A673 (cell line): Measurements from ENCODE around the gene RUNX2. TPM values are rescaled to one million over a fixed set of nuclear protein-coding genes. Genes with fewer than 3 reads are reported as not detected.

Source experiments
- BruUV-seq: library from RNA; stranded (reverse); fragments of 400-500 nt; replicated peaks from 2 replicates; lab custom pipeline; 2021; lab: Mats Ljungman, UMichigan
- CTCF ChIA-PET: fragments of 300-600 bp; sonication (Branson Sonifier 250); formaldehyde crosslinking; loops from one replicate; lab custom pipeline; 2022; ENCODE audit warnings: antibody characterized with exemption; lab: Charles Lee
- POLR2A ChIA-PET: fragments of 300-600 bp; sonication (Branson Sonifier 250); formaldehyde crosslinking; loops from one replicate; lab custom pipeline; 2022; ENCODE audit warnings: antibody characterized with exemption; ENCODE audit not compliant: low non-redundant PET; lab: Charles Lee
- DNase-seq: peaks from one replicate; pipeline ENCODE4 v3.0.0-alpha.2; 2015; ENCODE audit warnings: low spot score
- H3K27ac ChIP-seq: fragments of 200-600 bp; sonication (generic); 2 replicates; pipeline ENCODE4 v1.5.1; 2016; ENCODE audit warnings: mixed run types, low read depth, mild to moderate bottlenecking, mixed read lengths, antibody characterized with exemption, low read length; ENCODE audit not compliant: poor library complexity, severe bottlenecking
- H3K27me3 ChIP-seq: fragments of 200-600 bp; sonication (generic); replicated peaks from 2 replicates; pipeline ENCODE4 v1.6.1; 2017; ENCODE audit warnings: mixed run types, low read depth, mild to moderate bottlenecking, mixed read lengths, antibody characterized with exemption, low read length; ENCODE audit not compliant: insufficient read depth, poor library complexity
- H3K36me3 ChIP-seq: fragments of 200-600 bp; sonication (generic); 2 replicates; pipeline ENCODE4 v1.6.1; 2016; ENCODE audit warnings: mixed run types, mild to moderate bottlenecking, mixed read lengths, antibody characterized with exemption, low read length; ENCODE audit not compliant: insufficient read depth, poor library complexity, severe bottlenecking
- H3K4me1 ChIP-seq: fragments of 200-600 bp; sonication (generic); 2 replicates; pipeline ENCODE4 v1.6.1; 2017; ENCODE audit warnings: mixed run types, mild to moderate bottlenecking, mixed read lengths, antibody characterized with exemption, low read length; ENCODE audit not compliant: insufficient read depth, poor library complexity, severe bottlenecking
- H3K4me3 ChIP-seq: fragments of 200-600 bp; sonication (generic); 2 replicates; pipeline ENCODE4 v1.5.1; 2016; ENCODE audit warnings: low read depth, mixed run types, mild to moderate bottlenecking, mixed read lengths, low read length; ENCODE audit not compliant: poor library complexity, severe bottlenecking
- H3K9me3 ChIP-seq: fragments of 200-600 bp; sonication (generic); 2 replicates; pipeline ENCODE4 v1.6.1; 2016; ENCODE audit warnings: mixed run types, low read depth, mild to moderate bottlenecking, mixed read lengths, antibody characterized with exemption, low read length; ENCODE audit not compliant: poor library complexity, severe bottlenecking
- CTCF ChIP-seq: fragments of 300-800, 200-600 bp; sonication (generic); conservative IDR thresholded peaks from 2 replicates; pipeline ENCODE4 v1.5.1; 2017; ENCODE audit warnings: low read depth, mild to moderate bottlenecking, antibody characterized with exemption, low read length, moderate library complexity, mixed read lengths
- EZH2 ChIP-seq: fragments of 200-600 bp; sonication (generic); IDR thresholded peaks from 2 replicates; pipeline ENCODE4 v1.6.1; 2017; ENCODE audit warnings: borderline replicate concordance, low read depth, mild to moderate bottlenecking, mixed read lengths, antibody characterized with exemption, low read length; ENCODE audit not compliant: poor library complexity, severe bottlenecking
- intact Hi-C: fragments of 100-400 bp; cut with micrococcal nuclease; formaldehyde crosslinking; loops from one replicate; pipeline ENCODE4 v1.10.0; 2022; ENCODE audit not compliant: unreplicated experiment
- total RNA-seq: library from RNA; stranded (reverse); gene quantifications from 2 replicates; pipeline ENCODE4 v1.2.3, GENCODE V29; 2021

Gene RUNX2
- total RNA-seq, 1 experiment from 2014 or later, result 4.9 TPM

DNA sequence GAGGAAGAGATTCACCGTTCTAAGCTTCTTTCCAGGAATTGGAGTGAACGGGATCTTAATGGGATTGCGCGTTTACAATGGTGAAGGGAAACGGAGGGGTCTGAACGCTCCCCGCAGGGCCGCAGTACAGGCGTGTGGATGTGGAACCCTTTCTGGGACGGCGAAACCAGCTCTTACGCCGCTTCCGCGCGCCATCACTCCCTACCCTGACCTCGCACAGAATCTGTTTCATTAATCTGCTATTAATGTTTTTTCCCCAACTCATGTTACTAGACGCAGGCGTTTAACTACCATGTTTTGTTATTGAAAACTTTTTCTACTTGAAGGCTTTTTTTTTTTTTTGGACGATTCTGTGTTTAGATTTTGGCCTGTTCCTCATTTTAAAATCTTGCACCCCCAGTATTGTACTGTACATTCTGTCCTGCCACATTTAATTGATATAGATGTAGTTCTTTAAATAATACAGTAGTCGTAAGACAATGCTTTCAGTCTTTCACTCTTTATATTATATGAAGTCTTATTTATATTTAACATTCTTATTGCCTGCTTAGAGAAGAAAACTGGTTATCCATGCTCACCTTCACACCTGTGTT, 50.3 kb downstream of the RUNX2 start:
- Histone ChIP-seq H3K27ac (peak overlapping the region; percentile 99), H3K36me3 (no peaks in the 10 kb centered on the region), H3K9me3 (no peaks in the 10 kb centered on the region), H3K4me1 (peaks cover 4% of the 10 kb centered on the region), H3K4me3 (peak overlapping the region; percentile 95), H3K27me3 (no peaks in the 10 kb centered on the region)
- ChIA-PET CTCF (interaction anchor here (0.7 to 1.7 kb wide), 4 partner anchors 194 to 544 kb away, joined by 4 to 7 read pairs (median 5); no protein-coding TSS in a partner anchor), POLR2A (interaction anchor here (0.6 to 1.3 kb wide), 4 partner anchors 51 to 480 kb away, joined by 3 to 5 read pairs (median 3); no protein-coding TSS in a partner anchor)
- intact Hi-C loops, result loop anchor here (5.0 kb wide), 1 partner anchor 521 kb away; no protein-coding TSS in a partner anchor
- BruUV-seq, result TSS peak; percentile 89
- TF ChIP-seq EZH2 (no peak), CTCF (no peak)
- DNase-seq, result no peak

DNA sequence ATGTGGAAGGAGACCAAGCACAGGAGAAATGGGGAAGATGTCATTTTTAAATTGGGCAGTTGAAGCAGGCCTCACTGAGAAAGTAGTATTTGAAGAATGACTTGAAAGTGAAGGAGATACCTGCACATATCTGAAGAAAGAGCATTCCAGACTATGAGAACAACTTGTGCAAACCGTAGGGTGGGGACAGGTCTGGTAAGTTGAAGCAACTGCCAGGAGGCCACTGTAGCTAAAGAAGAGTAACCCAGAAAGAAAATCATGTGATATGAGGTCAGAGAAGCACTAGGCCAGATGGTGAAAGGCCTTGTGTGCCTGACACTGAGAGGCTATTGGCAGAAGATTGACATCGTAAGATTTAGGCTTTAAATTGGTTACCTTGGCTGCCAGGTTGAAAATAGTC, 54.3 kb downstream of the RUNX2 start:
- intact Hi-C loops, result no loop called here
- no peaks in the 10 kb centered on the region for H3K9me3 ChIP-seq
- TF ChIP-seq CTCF (no peak), EZH2 (no peak)
- ChIA-PET CTCF (no interaction called here), POLR2A (no interaction called here)
- BruUV-seq, result no TSS peak
- H3K27ac ChIP-seq, result no peak overlapping the region
- no peaks in the 10 kb centered on the region for H3K27me3 ChIP-seq
- no peaks in the 10 kb centered on the region for H3K4me1 ChIP-seq
- no peaks in the 10 kb centered on the region for H3K36me3 ChIP-seq
- no peak overlapping the region for H3K4me3 ChIP-seq
- DNase-seq, result no peak

DNA sequence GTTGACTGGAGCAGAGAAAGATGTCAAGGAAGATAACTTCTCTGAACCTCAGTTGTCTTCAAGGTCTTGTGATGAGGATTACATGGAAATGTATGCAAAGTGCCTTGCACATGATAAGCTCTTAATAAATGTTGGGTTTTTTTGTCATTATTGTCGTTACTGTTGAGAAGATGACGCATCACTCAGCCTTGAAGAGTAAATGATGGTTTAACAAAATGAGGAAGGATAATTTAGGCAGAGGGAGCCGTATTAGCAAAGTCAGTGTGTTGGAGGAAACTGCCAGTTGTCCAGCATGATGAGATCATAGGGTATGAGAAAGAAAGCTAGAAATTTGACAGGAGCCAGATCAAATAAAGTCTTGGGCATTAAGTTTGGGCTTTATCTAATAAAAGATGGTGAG, 58.4 kb downstream of the RUNX2 start:
- no peak for DNase-seq
- intact Hi-C loops, result no loop called here
- CTCF ChIA-PET, result interaction anchor here (0.7 kb wide), 1 partner anchor 9 kb away, joined by 3 read pairs; the partner anchor contains the start of gene SUPT3H
- H3K27me3 ChIP-seq, result no peaks in the 10 kb centered on the region
- no peaks in the 10 kb centered on the region for H3K4me1 ChIP-seq
- H3K9me3 ChIP-seq, result no peaks in the 10 kb centered on the region
- TF ChIP-seq EZH2 (no peak), CTCF (no peak)
- no peak overlapping the region for H3K27ac ChIP-seq
- BruUV-seq, result no TSS peak
- no peak overlapping the region for H3K4me3 ChIP-seq
- H3K36me3 ChIP-seq, result no peaks in the 10 kb centered on the region
- POLR2A ChIA-PET, result no interaction called here
